ENCODE data around the gene RAP1B. TPM values are rescaled to one million over a fixed set of nuclear protein-coding genes. Genes with fewer than 3 reads are reported as not detected.

Gene RAP1B
- 100 to 1,000 TPM; 100 to 102 TPM for total RNA-seq
- 132 TPM for polyA plus RNA-seq (2013, experiment 1 of 2)
- polyA plus RNA-seq (2013, experiment 2 of 2), result 132 TPM
- long read RNA-seq, experiment 1, full-length matches to known transcripts, result 28 of 66 reads
- long read RNA-seq, experiment 1, partial matches to known transcripts, result 23 of 66 reads
- long read RNA-seq, experiment 1, other reads (novel, unspliced or antisense), result 15 of 66 reads
- long read RNA-seq, experiment 2, full-length matches to known transcripts, result 111 of 127 reads
- long read RNA-seq, experiment 2, partial matches to known transcripts, result 6 of 127 reads
- long read RNA-seq, experiment 2, other reads (novel, unspliced or antisense), result 10 of 127 reads
- long read RNA-seq, experiment 3, full-length matches to known transcripts, result 403 of 428 reads
- long read RNA-seq, experiment 3, partial matches to known transcripts, result 4 of 428 reads
- long read RNA-seq, experiment 3, other reads (novel, unspliced or antisense), result 21 of 428 reads
- long read RNA-seq, experiment 4, full-length matches to known transcripts, result 110 of 144 reads
- long read RNA-seq, experiment 4, partial matches to known transcripts, result 24 of 144 reads
- long read RNA-seq, experiment 4, other reads (novel, unspliced or antisense), result 10 of 144 reads

- H3K27ac Mint-ChIP-seq, result peak within 1 kb of the TSS; percentile 99
- WGBS, 2 experiments (ENCODE audit: insufficient coverage in 1 of 2, insufficient read length in 1 of 2), result 0 to 1% methylated on average over 41 to 84 of the region's 84 CpGs
- Histone ChIP-seq H3K9ac (ENCODE audit: extremely low read depth, low read length, poor library complexity, severe bottlenecking) (peak within 1 kb of the TSS; percentile 85), H3K36me3 (ENCODE audit: control insufficient read depth, insufficient read depth, low read length) (peaks cover 7% of the 10 kb centered on the region), H3K9me3 (ENCODE audit: control insufficient read depth, low read length) (no peaks in the 10 kb centered on the region), H3K27ac (ENCODE audit: low read depth, low read length) (peak within 1 kb of the TSS; percentile 99), H3K4me1 (ENCODE audit: control insufficient read depth, insufficient read depth, low read length) (peaks cover 4% of the 10 kb centered on the region), H3K27me3 (ENCODE audit: control insufficient read depth, insufficient read depth, low read length, poor library complexity, severe bottlenecking) (no peaks in the 10 kb centered on the region), H3K4me3 (ENCODE audit: low read length) (peak within 1 kb of the TSS; percentile 93)
- H3K4me1 Mint-ChIP-seq, result peaks cover 42% of the 10 kb centered on the region
- H3K9me3 Mint-ChIP-seq, result peaks cover under 1% of the 10 kb centered on the region
- H3K4me3 Mint-ChIP-seq, result peak within 1 kb of the TSS; percentile 91
- TF ChIP-seq, protein P1, sequence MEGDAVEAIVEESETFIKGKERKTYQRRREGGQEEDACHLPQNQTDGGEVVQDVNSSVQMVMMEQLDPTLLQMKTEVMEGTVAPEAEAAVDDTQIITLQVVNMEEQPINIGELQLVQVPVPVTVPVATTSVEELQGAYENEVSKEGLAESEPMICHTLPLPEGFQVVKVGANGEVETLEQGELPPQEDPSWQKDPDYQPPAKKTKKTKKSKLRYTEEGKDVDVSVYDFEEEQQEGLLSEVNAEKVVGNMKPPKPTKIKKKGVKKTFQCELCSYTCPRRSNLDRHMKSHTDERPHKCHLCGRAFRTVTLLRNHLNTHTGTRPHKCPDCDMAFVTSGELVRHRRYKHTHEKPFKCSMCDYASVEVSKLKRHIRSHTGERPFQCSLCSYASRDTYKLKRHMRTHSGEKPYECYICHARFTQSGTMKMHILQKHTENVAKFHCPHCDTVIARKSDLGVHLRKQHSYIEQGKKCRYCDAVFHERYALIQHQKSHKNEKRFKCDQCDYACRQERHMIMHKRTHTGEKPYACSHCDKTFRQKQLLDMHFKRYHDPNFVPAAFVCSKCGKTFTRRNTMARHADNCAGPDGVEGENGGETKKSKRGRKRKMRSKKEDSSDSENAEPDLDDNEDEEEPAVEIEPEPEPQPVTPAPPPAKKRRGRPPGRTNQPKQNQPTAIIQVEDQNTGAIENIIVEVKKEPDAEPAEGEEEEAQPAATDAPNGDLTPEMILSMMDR (conservative IDR thresholded peaks at IDR 0.05), result no peak
- H3K27me3 Mint-ChIP-seq (ENCODE audit: insufficient read depth), result no peaks in the 10 kb centered on the region
- H3K36me3 Mint-ChIP-seq (ENCODE audit: low read depth), result peaks cover 17% of the 10 kb centered on the region
- DNase-seq, result peak; percentile 96
Observed at GRCh38 chr12:68610370-68611093, at the start of gene RAP1B. RAP1B (plus strand) TSS chr12:68610899; CDS start chr12:68648725, 37,826 bp downstream.

- Histone ChIP-seq H3K27ac (ENCODE audit: low read depth, low read length) (no peak overlapping the region), H3K9ac (ENCODE audit: extremely low read depth, low read length, poor library complexity, severe bottlenecking) (no peak overlapping the region), H3K36me3 (ENCODE audit: control insufficient read depth, insufficient read depth, low read length) (no peaks in the 10 kb centered on the region), H3K27me3 (ENCODE audit: control insufficient read depth, insufficient read depth, low read length, poor library complexity, severe bottlenecking) (no peaks in the 10 kb centered on the region), H3K9me3 (ENCODE audit: control insufficient read depth, low read length) (no peaks in the 10 kb centered on the region), H3K4me1 (ENCODE audit: control insufficient read depth, insufficient read depth, low read length) (no peaks in the 10 kb centered on the region), H3K4me3 (ENCODE audit: low read length) (no peak overlapping the region)
- no peaks in the 10 kb centered on the region for H3K27me3 Mint-ChIP-seq (ENCODE audit: insufficient read depth)
- 90 to 97% methylated on average over 4 to 6 of the region's 10 CpGs for WGBS, 2 experiments (ENCODE audit: insufficient coverage in 1 of 2, insufficient read length in 1 of 2)
- no peaks in the 10 kb centered on the region for H3K36me3 Mint-ChIP-seq (ENCODE audit: low read depth)
- H3K9me3 Mint-ChIP-seq, result no peaks in the 10 kb centered on the region
- H3K4me1 Mint-ChIP-seq, result peaks cover 11% of the 10 kb centered on the region
- DNase-seq, result no peak
- TF ChIP-seq, protein P1 (conservative IDR thresholded peaks at IDR 0.05), result no peak
- H3K4me3 Mint-ChIP-seq, result no peak overlapping the region
- H3K27ac Mint-ChIP-seq, result no peak overlapping the region
Observed at GRCh38 chr12:68561830-68562229, 48.9 kb upstream of the RAP1B start.

DNA sequence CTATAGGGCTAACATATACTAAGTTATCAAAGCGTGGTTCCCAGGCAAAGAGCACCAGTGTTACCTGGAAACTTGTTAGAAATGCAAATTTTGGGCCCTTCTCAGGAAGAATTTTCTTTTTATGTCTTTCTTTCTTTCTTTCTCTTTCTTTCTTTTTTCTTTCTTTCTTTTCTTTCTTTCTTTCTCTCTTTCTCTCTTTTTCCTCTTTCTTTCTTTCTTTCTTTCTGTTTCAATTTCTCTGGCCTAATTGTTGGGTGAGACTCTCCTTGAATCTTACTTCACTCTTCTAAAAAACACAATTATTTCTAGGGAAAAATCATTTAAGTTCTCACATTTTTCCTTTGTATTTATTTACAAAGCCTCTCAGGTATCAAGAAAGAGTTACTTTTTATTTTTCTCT, 46.5 kb upstream of the RAP1B start:
- Histone ChIP-seq H3K4me3 (ENCODE audit: low read length) (no peak overlapping the region), H3K9ac (ENCODE audit: extremely low read depth, low read length, poor library complexity, severe bottlenecking) (no peak overlapping the region), H3K27me3 (ENCODE audit: control insufficient read depth, insufficient read depth, low read length, poor library complexity, severe bottlenecking) (no peaks in the 10 kb centered on the region), H3K9me3 (ENCODE audit: control insufficient read depth, low read length) (no peaks in the 10 kb centered on the region), H3K36me3 (ENCODE audit: control insufficient read depth, insufficient read depth, low read length) (no peaks in the 10 kb centered on the region), H3K27ac (ENCODE audit: low read depth, low read length) (no peak overlapping the region), H3K4me1 (ENCODE audit: control insufficient read depth, insufficient read depth, low read length) (no peaks in the 10 kb centered on the region)
- H3K27me3 Mint-ChIP-seq (ENCODE audit: insufficient read depth), result no peaks in the 10 kb centered on the region
- no peak overlapping the region for H3K4me3 Mint-ChIP-seq
- TF ChIP-seq, protein P1 (conservative IDR thresholded peaks at IDR 0.05), result no peak
- H3K9me3 Mint-ChIP-seq, result peaks cover 8% of the 10 kb centered on the region
- 89 to 93% methylated on average over 1 of the region's 1 CpG for whole genome bisulfite sequencing, 2 experiments (ENCODE audit: insufficient coverage in 1 of 2, insufficient read length in 1 of 2)
- peaks cover 7% of the 10 kb centered on the region for H3K4me1 Mint-ChIP-seq
- no peak overlapping the region for H3K27ac Mint-ChIP-seq
- peaks cover 5% of the 10 kb centered on the region for H3K36me3 Mint-ChIP-seq (ENCODE audit: low read depth)
- no peak for DNase-seq
